Measurements from ENCODE around the gene NGDN. TPM values are rescaled to one million over a fixed set of nuclear protein-coding genes. Genes with fewer than 3 reads are reported as not detected.

Gene NGDN
- polyA plus RNA-seq, 1 of the 3 experiments (the other 2 are of a cell fraction): 64.3 TPM

- Histone ChIP-seq H3K9me2 (no peaks in the 10 kb centered on the region), H3K79me2 (ENCODE audit: insufficient read depth) (no peaks in the 10 kb centered on the region), H4K20me1 (ENCODE audit: insufficient read depth) (no peaks in the 10 kb centered on the region), H2AFZ (ENCODE audit: low read depth) (no peak overlapping the region), H3K36me3 (replicated peaks in 1 of 2; ENCODE audit: control insufficient read depth in 1 of 2, insufficient read depth in 2 of 2, low read length in 1 of 2) (no peaks in the 10 kb centered on the region), H3K4me1 (ENCODE audit: control insufficient read depth in 1 of 2, insufficient read depth in 2 of 2, low read depth in 1 of 2, low read length in 1 of 2) (no peaks in the 10 kb centered on the region), H3F3A (replicated peaks; ENCODE audit: insufficient read depth) (no peaks in the 10 kb centered on the region), H3K4me3 (ENCODE audit: low read depth in 2 of 2, low read length in 1 of 2) (no peak overlapping the region), H3K9me3 (no peaks in the 10 kb centered on the region), H3K9ac (no peak overlapping the region), H3K4me2 (no peak overlapping the region), H3K27ac (ENCODE audit: low read depth in 2 of 2, low read length in 1 of 2) (no peak overlapping the region), H3K27me3 (ENCODE audit: insufficient read depth) (no peaks in the 10 kb centered on the region)
- TF ChIP-seq RCOR1 (IDR thresholded peaks at IDR 0.05; ENCODE audit: low read length) (no peak), GABPA (IDR thresholded peaks at IDR 0.05; ENCODE audit: low read depth) (no peak), JUND (IDR thresholded peaks at IDR 0.05) (no peak), RFX5 (IDR thresholded peaks at IDR 0.05; ENCODE audit: low read length) (no peak), TAF1 (IDR thresholded peaks at IDR 0.05; ENCODE audit: borderline replicate concordance, low read depth, low read length) (no peak), FOXJ3 (CRISPR knock-in tag; IDR thresholded peaks at IDR 0.05) (no peak), SIN3A (IDR thresholded peaks at IDR 0.05; ENCODE audit: borderline replicate concordance, low read depth, low read length) (no peak), NRF1 (IDR thresholded peaks at IDR 0.05; ENCODE audit: low read depth, low read length) (no peak), CTCF (IDR thresholded peaks at IDR 0.05) (no peak), YY1 (IDR thresholded peaks at IDR 0.05; ENCODE audit: low read depth) (no peak), ELF1 (IDR thresholded peaks at IDR 0.05) (no peak), CHD2 (IDR thresholded peaks at IDR 0.05; ENCODE audit: low read length, partially characterized antibody) (no peak), MEF2A (IDR thresholded peaks at IDR 0.05; ENCODE audit: borderline replicate concordance, low read depth) (no peak), FOXM1 (IDR thresholded peaks at IDR 0.05; ENCODE audit: low read depth) (no peak), RAD21 (IDR thresholded peaks at IDR 0.05; ENCODE audit: low read length) (no peak), ZBTB33 (IDR thresholded peaks at IDR 0.05; ENCODE audit: borderline replicate concordance, low read depth) (no peak), GATA2 (CRISPR knock-in tag; IDR thresholded peaks at IDR 0.05) (no peak)
- CTCF ChIA-PET: no interaction called here
- POLR2A ChIA-PET: no interaction called here
- no peak for DNase-seq
Measured at GRCh38 chr14:23460960-23461359, 8.5 kb upstream of the NGDN start.

- Histone ChIP-seq H3K27me3 (ENCODE audit: insufficient read depth) (no peaks in the 10 kb centered on the region), H3K9me2 (no peaks in the 10 kb centered on the region), H4K20me1 (ENCODE audit: insufficient read depth) (no peaks in the 10 kb centered on the region), H3K9ac (no peak overlapping the region), H3K36me3 (replicated peaks in 1 of 2; ENCODE audit: control insufficient read depth in 1 of 2, insufficient read depth in 2 of 2, low read length in 1 of 2) (no peaks in the 10 kb centered on the region), H3K27ac (ENCODE audit: low read depth in 2 of 2, low read length in 1 of 2) (no peak overlapping the region), H3K79me2 (ENCODE audit: insufficient read depth) (peaks cover 2% of the 10 kb centered on the region), H3K9me3 (no peaks in the 10 kb centered on the region), H3F3A (replicated peaks; ENCODE audit: insufficient read depth) (peaks cover 5% of the 10 kb centered on the region), H3K4me2 (no peak overlapping the region), H2AFZ (ENCODE audit: low read depth) (no peak overlapping the region), H3K4me3 (ENCODE audit: low read depth in 2 of 2, low read length in 1 of 2) (no peak overlapping the region), H3K4me1 (ENCODE audit: control insufficient read depth in 1 of 2, insufficient read depth in 2 of 2, low read depth in 1 of 2, low read length in 1 of 2) (peaks cover 0 to 2% of the 10 kb centered on the region in 2 experiments; a peak in 1 of 4 replicates)
- TF ChIP-seq POLR2AphosphoS5 (IDR thresholded peaks at IDR 0.05; ENCODE audit: low read depth, low read length) (no peak), EP300 (IDR thresholded peaks at IDR 0.05; ENCODE audit: borderline replicate concordance in 1 of 2, low read depth in 1 of 2, low read length in 1 of 2) (no peak), JUND (IDR thresholded peaks at IDR 0.05) (no peak), TEAD4 (IDR thresholded peaks at IDR 0.05; ENCODE audit: borderline replicate concordance, insufficient read depth) (no peak), CHD2 (IDR thresholded peaks at IDR 0.05; ENCODE audit: low read length, partially characterized antibody) (no peak), SIN3A (IDR thresholded peaks at IDR 0.05; ENCODE audit: borderline replicate concordance, low read depth, low read length) (no peak)
- no peak for DNase-seq
- ChIA-PET CTCF (interaction anchor here (1.1 to 26.4 kb wide), 4 partner anchors 75 to 111 kb away, joined by 3 to 785 read pairs (median 4); partner anchors contain the start of genes AP1G2 and THTPA), POLR2A (no interaction called here)
Measured at GRCh38 chr14:23464700-23465099, 4.8 kb upstream of the NGDN start.

Measured in SK-N-SH (cell line).